ENCODE data around the gene CTNNA3. TPM values are rescaled to one million over a fixed set of nuclear protein-coding genes. Genes with fewer than 3 reads are reported as not detected.

CTNNA3 gene
- total and polyA plus RNA-seq, 4 donors = 0.16 to 2.4 (median 1.4) TPM

DNA sequence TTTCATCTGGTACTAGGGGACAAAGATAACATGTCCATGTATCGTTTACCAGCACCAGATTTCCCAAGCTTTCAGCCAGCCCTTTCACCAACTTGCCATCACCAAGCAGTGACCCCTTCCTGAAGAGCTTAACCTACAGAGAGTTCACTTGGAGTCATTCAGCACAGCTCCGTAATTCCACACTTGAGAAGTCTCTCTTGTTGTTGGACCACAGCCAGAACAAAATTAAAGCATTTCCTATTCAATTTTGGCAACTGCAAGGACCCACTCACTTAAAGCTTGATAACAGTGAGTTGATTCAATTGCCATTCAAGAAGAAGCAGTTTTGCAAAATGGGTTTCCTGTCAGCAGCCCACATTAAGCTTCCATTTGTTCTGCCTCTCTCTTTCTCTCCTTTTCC, 858.7 kb downstream of the CTNNA3 start:
- TF ChIP-seq, protein P1, sequence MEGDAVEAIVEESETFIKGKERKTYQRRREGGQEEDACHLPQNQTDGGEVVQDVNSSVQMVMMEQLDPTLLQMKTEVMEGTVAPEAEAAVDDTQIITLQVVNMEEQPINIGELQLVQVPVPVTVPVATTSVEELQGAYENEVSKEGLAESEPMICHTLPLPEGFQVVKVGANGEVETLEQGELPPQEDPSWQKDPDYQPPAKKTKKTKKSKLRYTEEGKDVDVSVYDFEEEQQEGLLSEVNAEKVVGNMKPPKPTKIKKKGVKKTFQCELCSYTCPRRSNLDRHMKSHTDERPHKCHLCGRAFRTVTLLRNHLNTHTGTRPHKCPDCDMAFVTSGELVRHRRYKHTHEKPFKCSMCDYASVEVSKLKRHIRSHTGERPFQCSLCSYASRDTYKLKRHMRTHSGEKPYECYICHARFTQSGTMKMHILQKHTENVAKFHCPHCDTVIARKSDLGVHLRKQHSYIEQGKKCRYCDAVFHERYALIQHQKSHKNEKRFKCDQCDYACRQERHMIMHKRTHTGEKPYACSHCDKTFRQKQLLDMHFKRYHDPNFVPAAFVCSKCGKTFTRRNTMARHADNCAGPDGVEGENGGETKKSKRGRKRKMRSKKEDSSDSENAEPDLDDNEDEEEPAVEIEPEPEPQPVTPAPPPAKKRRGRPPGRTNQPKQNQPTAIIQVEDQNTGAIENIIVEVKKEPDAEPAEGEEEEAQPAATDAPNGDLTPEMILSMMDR (IDR thresholded peaks at IDR 0.05; ENCODE audit: low read depth, low read length, missing input control) = no peak
- TF ChIP-seq, protein P2, sequence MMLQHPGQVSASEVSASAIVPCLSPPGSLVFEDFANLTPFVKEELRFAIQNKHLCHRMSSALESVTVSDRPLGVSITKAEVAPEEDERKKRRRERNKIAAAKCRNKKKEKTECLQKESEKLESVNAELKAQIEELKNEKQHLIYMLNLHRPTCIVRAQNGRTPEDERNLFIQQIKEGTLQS (IDR thresholded peaks at IDR 0.05) = no peak
- TF ChIP-seq RAD21 (IDR thresholded peaks at IDR 0.05) (no peak), HNF4G (IDR thresholded peaks at IDR 0.05) (no peak), FOXA1 (IDR thresholded peaks at IDR 0.05) (no peak), GABPA (IDR thresholded peaks at IDR 0.05 in 1 of 2, conservative IDR thresholded peaks at IDR 0.05 in 1 of 2) (no peak), YY1 (IDR thresholded peaks at IDR 0.05) (no peak), NR2F2 (IDR thresholded peaks at IDR 0.05) (no peak), JUND (IDR thresholded peaks at IDR 0.05) (no peak), SP1 (IDR thresholded peaks at IDR 0.05) (no peak), TAF1 (conservative IDR thresholded peaks at IDR 0.05) (no peak), EGR1 (IDR thresholded peaks at IDR 0.05; ENCODE audit: low read depth in 2 of 2) (no peak), RXRA (IDR thresholded peaks at IDR 0.05) (no peak), FOXA2 (IDR thresholded peaks at IDR 0.05) (no peak), HNF4A (conservative IDR thresholded peaks at IDR 0.05) (no peak)
- TF ChIP-seq, protein P3, sequence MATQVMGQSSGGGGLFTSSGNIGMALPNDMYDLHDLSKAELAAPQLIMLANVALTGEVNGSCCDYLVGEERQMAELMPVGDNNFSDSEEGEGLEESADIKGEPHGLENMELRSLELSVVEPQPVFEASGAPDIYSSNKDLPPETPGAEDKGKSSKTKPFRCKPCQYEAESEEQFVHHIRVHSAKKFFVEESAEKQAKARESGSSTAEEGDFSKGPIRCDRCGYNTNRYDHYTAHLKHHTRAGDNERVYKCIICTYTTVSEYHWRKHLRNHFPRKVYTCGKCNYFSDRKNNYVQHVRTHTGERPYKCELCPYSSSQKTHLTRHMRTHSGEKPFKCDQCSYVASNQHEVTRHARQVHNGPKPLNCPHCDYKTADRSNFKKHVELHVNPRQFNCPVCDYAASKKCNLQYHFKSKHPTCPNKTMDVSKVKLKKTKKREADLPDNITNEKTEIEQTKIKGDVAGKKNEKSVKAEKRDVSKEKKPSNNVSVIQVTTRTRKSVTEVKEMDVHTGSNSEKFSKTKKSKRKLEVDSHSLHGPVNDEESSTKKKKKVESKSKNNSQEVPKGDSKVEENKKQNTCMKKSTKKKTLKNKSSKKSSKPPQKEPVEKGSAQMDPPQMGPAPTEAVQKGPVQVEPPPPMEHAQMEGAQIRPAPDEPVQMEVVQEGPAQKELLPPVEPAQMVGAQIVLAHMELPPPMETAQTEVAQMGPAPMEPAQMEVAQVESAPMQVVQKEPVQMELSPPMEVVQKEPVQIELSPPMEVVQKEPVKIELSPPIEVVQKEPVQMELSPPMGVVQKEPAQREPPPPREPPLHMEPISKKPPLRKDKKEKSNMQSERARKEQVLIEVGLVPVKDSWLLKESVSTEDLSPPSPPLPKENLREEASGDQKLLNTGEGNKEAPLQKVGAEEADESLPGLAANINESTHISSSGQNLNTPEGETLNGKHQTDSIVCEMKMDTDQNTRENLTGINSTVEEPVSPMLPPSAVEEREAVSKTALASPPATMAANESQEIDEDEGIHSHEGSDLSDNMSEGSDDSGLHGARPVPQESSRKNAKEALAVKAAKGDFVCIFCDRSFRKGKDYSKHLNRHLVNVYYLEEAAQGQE (IDR thresholded peaks at IDR 0.05) = no peak
- TF ChIP-seq, protein P4, sequence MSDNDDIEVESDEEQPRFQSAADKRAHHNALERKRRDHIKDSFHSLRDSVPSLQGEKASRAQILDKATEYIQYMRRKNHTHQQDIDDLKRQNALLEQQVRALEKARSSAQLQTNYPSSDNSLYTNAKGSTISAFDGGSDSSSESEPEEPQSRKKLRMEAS (IDR thresholded peaks at IDR 0.05) = no peak
- TF ChIP-seq, protein P5, sequence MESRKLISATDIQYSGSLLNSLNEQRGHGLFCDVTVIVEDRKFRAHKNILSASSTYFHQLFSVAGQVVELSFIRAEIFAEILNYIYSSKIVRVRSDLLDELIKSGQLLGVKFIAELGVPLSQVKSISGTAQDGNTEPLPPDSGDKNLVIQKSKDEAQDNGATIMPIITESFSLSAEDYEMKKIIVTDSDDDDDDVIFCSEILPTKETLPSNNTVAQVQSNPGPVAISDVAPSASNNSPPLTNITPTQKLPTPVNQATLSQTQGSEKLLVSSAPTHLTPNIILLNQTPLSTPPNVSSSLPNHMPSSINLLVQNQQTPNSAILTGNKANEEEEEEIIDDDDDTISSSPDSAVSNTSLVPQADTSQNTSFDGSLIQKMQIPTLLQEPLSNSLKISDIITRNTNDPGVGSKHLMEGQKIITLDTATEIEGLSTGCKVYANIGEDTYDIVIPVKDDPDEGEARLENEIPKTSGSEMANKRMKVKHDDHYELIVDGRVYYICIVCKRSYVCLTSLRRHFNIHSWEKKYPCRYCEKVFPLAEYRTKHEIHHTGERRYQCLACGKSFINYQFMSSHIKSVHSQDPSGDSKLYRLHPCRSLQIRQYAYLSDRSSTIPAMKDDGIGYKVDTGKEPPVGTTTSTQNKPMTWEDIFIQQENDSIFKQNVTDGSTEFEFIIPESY (IDR thresholded peaks at IDR 0.05) = no peak
- H3K27ac ChIP-seq (ENCODE audit: low read depth in 1 of 2, low read length in 2 of 2) = no peak overlapping the region
- no peaks in the 10 kb centered on the region for H3K36me3 ChIP-seq (ENCODE audit: control insufficient read depth in 4 of 4, insufficient read depth in 3 of 4, low read depth in 1 of 4, low read length in 3 of 4)
- H3K4me1 ChIP-seq (ENCODE audit: control insufficient read depth in 4 of 4, insufficient read depth in 4 of 4, low read length in 3 of 4) = no peaks in the 10 kb centered on the region
- no peaks in the 10 kb centered on the region for H3K9me3 ChIP-seq (ENCODE audit: control insufficient read depth in 4 of 4, low read length in 3 of 4)
- 69% methylated on average over 2 of the region's 2 CpGs for WGBS
- no peak for DNase-seq (ENCODE audit: low spot score)
- no peaks in the 10 kb centered on the region for H3K27me3 ChIP-seq (ENCODE audit: control insufficient read depth in 4 of 4, insufficient read depth in 4 of 4, low read length in 3 of 4)
- no peak overlapping the region for H3K4me3 ChIP-seq (ENCODE audit: low read depth in 1 of 3, low read length in 3 of 3)
- no peak overlapping the region for H3K9ac ChIP-seq (ENCODE audit: low read depth in 1 of 2, low read length in 2 of 2)
